Activated T-cell treated with anti-CD3 and anti-CD28 coated beads for 4 hours (primary cell): Measurements from ENCODE around the gene SPRY4.
"Not testable (repeated sequence)": the region's sequence is repeated elsewhere in the genome, so short reads cannot be mapped to it uniquely, and the experiment has no call there.

Experiments used
- DNase-seq: peaks from one replicate; pipeline ENCODE4 v3.0.0-alpha.2; 2020

SPRY4 gene

GRCh38 chr5:142314109-142314508 lies 10.7 kb downstream of the SPRY4 start:
- no peak for DNase-seq

- DNase-seq, result no peak
Measured at GRCh38 chr5:142313682-142314081, 11.1 kb downstream of the SPRY4 start.

GRCh38 chr5:142313275-142313674 lies 11.5 kb downstream of the SPRY4 start:
- DNase-seq, result no peak

- no peak for DNase-seq
Measured at GRCh38 chr5:142312399-142312798, 12.4 kb downstream of the SPRY4 start.

GRCh38 chr5:142311725-142312124 lies 13.1 kb downstream of the SPRY4 start:
- DNase-seq, result no peak

GRCh38 chr5:142310803-142311202 lies 14.0 kb downstream of the SPRY4 start:
- no peak for DNase-seq

GRCh38 chr5:142309747-142310318 lies 15.0 kb downstream of the SPRY4 start:
- no peak for DNase-seq

GRCh38 chr5:142308358-142308757 lies 16.5 kb downstream of the SPRY4 start:
- no peak for DNase-seq

- no peak for DNase-seq
Measured at GRCh38 chr5:142307146-142307890, 17.5 kb downstream of the SPRY4 start.

- no peak for DNase-seq
Measured at GRCh38 chr5:142306077-142306502, 18.7 kb downstream of the SPRY4 start.

- DNase-seq, result no peak
Measured at GRCh38 chr5:142305211-142305610, 19.6 kb downstream of the SPRY4 start.

GRCh38 chr5:142304013-142304701 lies 20.7 kb downstream of the SPRY4 start:
- no peak for DNase-seq

- DNase-seq, result no peak
Measured at GRCh38 chr5:142303565-142303964, 21.3 kb downstream of the SPRY4 start.

GRCh38 chr5:142301540-142301939 lies 23.3 kb downstream of the SPRY4 start:
- no peak for DNase-seq

- DNase-seq, result no peak
Measured at GRCh38 chr5:142300677-142301076, 24.1 kb downstream of the SPRY4 start.

- no peak for DNase-seq
Measured at GRCh38 chr5:142298789-142299188, 26.0 kb downstream of the SPRY4 start.

- not testable (repeated sequence) for DNase-seq
Measured at GRCh38 chr5:142297786-142298185, 27.0 kb downstream of the SPRY4 start.

GRCh38 chr5:142296914-142297417 lies 27.9 kb downstream of the SPRY4 start:
- no peak for DNase-seq

- no peak for DNase-seq
Measured at GRCh38 chr5:142295960-142296860, 28.6 kb downstream of the SPRY4 start.

- DNase-seq, result no peak
Measured at GRCh38 chr5:142295084-142295758, 29.6 kb downstream of the SPRY4 start.

- no peak for DNase-seq
Measured at GRCh38 chr5:142293486-142293885, 31.3 kb downstream of the SPRY4 start.

- DNase-seq, result no peak
Measured at GRCh38 chr5:142292808-142293207, 32.0 kb downstream of the SPRY4 start.
